Stomach smooth muscle (tissue), 2 donors: ENCODE measurements around the gene HERPUD2.

Experiments
- H3K27ac ChIP-seq: one replicate; pipeline ENCODE4 v1.7.0; 2013; ENCODE audit warnings: mild to moderate bottlenecking, low read length, inconsistent platforms
- H3K27me3 ChIP-seq, 2 donors: one replicate each; pipeline ENCODE4 v1.7.0; 2013; ENCODE audit warnings: low read length in 2 of 2; ENCODE audit not compliant: insufficient read depth in 2 of 2, control insufficient read depth in 1 of 2
- H3K36me3 ChIP-seq, 2 donors: one replicate each; pipeline ENCODE4 v1.7.0; 2013; ENCODE audit warnings: low read length in 2 of 2; ENCODE audit not compliant: control insufficient read depth in 2 of 2, insufficient read depth in 2 of 2
- H3K4me1 ChIP-seq: one replicate; pipeline ENCODE4 v1.7.0; 2013; ENCODE audit warnings: low read length; ENCODE audit not compliant: control insufficient read depth, insufficient read depth
- H3K4me3 ChIP-seq, 2 donors: one replicate each; pipeline ENCODE4 v1.7.0; 2013; ENCODE audit warnings: low read length in 2 of 2
- H3K9ac ChIP-seq, 2 donors: one replicate each; pipeline ENCODE4 v1.7.0; 2013; ENCODE audit warnings: low read length in 2 of 2, mild to moderate bottlenecking in 1 of 2
- H3K9me3 ChIP-seq, 2 donors: one replicate each; pipeline ENCODE4 v1.7.0; 2013; ENCODE audit warnings: low read length in 2 of 2; ENCODE audit not compliant: control insufficient read depth in 2 of 2
- donor health status: healthy.
- donor health status: Pancreatic carcinoma.

The HERPUD2 gene

DNA sequence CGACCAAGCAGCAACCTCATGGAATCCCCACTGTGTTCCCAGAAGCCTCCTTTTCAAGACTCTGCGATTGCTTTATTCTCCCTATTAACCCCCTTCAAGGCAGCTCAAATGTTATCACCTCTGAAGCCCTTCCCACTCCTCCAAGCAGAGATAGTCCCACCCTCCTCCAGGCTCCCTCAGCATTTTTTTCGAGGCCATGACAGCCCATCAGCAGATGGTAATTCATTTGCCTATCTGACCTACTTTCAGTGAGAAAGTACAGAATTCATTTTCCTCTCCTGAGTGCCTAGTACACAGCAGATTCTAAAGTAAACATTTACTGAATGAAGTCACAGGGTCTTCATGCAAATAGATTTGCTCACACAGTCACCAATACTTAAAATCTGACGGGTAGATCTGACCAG lies 47.8 kb downstream of the HERPUD2 start:
- H3K9ac ChIP-seq: peak overlapping the region in 1 of 2 donors; percentile 24
- peak overlapping the region; percentile 31 for H3K27ac ChIP-seq
- peaks cover 0 to 6% of the 10 kb centered on the region in 2 donors for H3K36me3 ChIP-seq
- peaks cover 12% of the 10 kb centered on the region for H3K4me1 ChIP-seq
- H3K27me3 ChIP-seq: no peaks in the 10 kb centered on the region
- H3K4me3 ChIP-seq: peak overlapping the region in 1 of 2 donors; percentile 31
- no peaks in the 10 kb centered on the region for H3K9me3 ChIP-seq

DNA sequence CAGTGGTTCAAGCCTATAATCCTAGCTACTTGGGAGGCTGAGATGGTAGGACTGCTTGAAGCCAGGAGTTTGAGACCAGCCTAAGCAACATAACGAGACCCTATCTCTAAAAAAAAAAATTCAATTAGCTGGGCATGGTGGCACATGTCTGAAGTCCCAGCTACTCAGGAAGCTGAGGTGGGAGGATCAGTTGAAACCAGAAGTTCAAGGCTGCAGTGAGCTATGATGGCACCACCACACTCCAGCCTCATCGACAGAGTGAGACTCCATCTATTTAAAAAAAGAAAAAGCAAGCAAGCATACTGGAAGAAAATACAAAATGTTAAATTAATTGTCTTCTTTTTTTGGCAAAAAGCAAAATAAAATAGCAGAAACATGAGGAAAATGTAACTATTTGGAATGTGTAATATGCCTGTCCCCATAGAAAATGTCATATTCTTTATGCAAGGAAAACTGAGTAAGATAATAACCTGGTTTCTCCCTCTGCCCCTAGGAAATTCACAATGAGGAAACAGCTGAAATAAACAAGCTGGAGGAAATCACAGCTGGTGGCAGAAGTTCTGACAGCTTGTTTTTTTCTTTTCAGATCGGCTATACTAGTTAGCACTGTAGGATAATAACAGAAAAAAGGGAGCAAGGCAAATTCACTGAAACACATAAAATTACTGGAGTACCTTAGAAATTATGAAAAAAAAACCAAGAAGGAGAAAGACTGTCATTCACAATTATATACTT lies 48.5 kb downstream of the HERPUD2 start:
- no peak overlapping the region for H3K9ac ChIP-seq

GRCh38 chr7:35645691-35646090 lies 49.2 kb downstream of the HERPUD2 start:
- no peaks in the 10 kb centered on the region for H3K27me3 ChIP-seq
- peaks cover 12% of the 10 kb centered on the region for H3K4me1 ChIP-seq
- peaks cover 0 to 5% of the 10 kb centered on the region in 2 donors for H3K36me3 ChIP-seq
- H3K9me3 ChIP-seq: no peaks in the 10 kb centered on the region
- no peak overlapping the region for H3K9ac ChIP-seq
- H3K4me3 ChIP-seq: no peak overlapping the region
- H3K27ac ChIP-seq: no peak overlapping the region

More for the DNA sequence above, 48.5 kb downstream of the HERPUD2 start:
- Histone ChIP-seq H3K27me3 (no peaks in the 10 kb centered on the region), H3K9me3 (no peaks in the 10 kb centered on the region), H3K4me3 (no peak overlapping the region), H3K4me1 (peaks cover 12% of the 10 kb centered on the region), H3K36me3 (peaks cover 0 to 6% of the 10 kb centered on the region in 2 donors), H3K27ac (no peak overlapping the region)

GRCh38 chr7:35630024-35630972 lies 64.6 kb downstream of the HERPUD2 start:
- H3K9ac ChIP-seq: no peak overlapping the region
- peaks cover 14 to 26% of the 10 kb centered on the region in 2 donors for H3K36me3 ChIP-seq
- H3K27me3 ChIP-seq: no peaks in the 10 kb centered on the region
- H3K27ac ChIP-seq: no peak overlapping the region
- no peak overlapping the region for H3K4me3 ChIP-seq
- no peaks in the 10 kb centered on the region for H3K9me3 ChIP-seq
- no peaks in the 10 kb centered on the region for H3K4me1 ChIP-seq

DNA sequence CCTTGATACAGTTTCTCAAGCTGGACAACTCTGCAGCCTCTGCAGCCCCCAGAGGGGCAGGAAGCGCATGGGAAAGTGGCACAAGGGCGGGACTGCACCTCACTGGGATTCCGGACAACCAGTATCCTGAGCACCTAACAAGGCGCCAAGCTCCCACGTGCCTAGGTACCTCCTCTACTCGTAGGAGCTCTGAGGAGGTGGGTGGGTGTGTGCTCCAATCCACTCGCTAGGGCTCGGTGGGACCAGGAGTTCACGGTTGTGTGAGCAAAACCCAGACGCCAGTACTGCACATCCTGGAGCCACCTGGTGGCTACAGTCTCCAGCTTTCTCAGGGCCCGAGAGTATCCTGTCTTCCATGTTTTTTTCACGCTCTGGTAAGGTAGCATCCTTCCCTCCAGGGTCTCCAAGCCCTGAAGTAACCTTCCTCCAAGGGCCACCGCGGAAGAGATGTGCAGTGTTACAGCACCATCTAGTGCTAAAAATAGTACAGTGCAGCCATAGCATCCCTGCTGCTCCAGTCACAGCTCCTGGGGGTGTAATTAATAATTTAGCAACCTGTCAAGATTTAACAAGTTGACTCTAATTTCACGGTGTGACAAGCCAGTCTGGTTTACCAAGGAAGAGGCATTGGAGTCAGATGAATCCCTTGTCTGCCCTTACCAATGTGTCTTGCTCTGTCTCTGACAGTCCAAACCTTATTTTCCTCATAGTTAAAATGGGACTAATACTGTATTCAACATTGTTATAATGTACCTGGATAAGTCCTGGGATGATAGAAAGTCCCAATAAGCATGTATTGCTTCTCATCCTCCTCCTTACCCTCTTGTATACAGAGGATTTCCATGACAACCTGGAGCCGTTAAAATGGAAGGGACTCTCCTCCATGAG lies 70.4 kb downstream of the HERPUD2 start:
- H3K9ac ChIP-seq: no peak overlapping the region
- H3K36me3 ChIP-seq: peaks cover 6 to 10% of the 10 kb centered on the region in 2 donors
- no peaks in the 10 kb centered on the region for H3K9me3 ChIP-seq
- no peaks in the 10 kb centered on the region for H3K27me3 ChIP-seq
- H3K4me1 ChIP-seq: peaks cover 3% of the 10 kb centered on the region
- no peak overlapping the region for H3K4me3 ChIP-seq
- H3K27ac ChIP-seq: no peak overlapping the region

DNA sequence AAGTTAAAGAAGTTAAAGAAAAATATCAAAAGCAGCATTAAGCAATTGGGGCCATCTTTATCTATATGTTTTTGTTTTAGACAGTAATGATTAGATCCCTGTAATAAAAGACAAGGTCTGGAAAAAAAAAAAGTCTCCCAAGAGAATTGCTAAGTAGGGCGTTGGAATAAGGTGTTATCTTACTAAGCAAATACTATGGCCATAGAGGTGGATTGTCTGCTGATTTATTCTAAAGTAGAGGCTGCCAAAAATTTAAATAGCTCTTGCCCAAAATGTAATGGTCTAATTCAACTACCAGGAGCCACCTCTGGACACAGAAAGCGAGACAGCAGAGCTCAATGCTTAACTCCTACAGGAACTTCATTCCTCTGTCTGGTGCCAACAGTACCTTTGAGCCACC lies 71.6 kb downstream of the HERPUD2 start:
- H3K36me3 ChIP-seq: peaks cover 3 to 5% of the 10 kb centered on the region in 2 donors
- H3K4me1 ChIP-seq: peaks cover 3% of the 10 kb centered on the region
- H3K4me3 ChIP-seq: no peak overlapping the region
- H3K9ac ChIP-seq: no peak overlapping the region
- H3K27ac ChIP-seq: no peak overlapping the region
- no peaks in the 10 kb centered on the region for H3K9me3 ChIP-seq
- H3K27me3 ChIP-seq: no peaks in the 10 kb centered on the region

GRCh38 chr7:35619863-35620262 lies 75.1 kb downstream of the HERPUD2 start:
- Histone ChIP-seq H3K27ac (no peak overlapping the region), H3K36me3 (no peaks in the 10 kb centered on the region), H3K9ac (no peak overlapping the region), H3K27me3 (no peaks in the 10 kb centered on the region), H3K9me3 (no peaks in the 10 kb centered on the region), H3K4me1 (peaks cover 3% of the 10 kb centered on the region), H3K4me3 (no peak overlapping the region)

DNA sequence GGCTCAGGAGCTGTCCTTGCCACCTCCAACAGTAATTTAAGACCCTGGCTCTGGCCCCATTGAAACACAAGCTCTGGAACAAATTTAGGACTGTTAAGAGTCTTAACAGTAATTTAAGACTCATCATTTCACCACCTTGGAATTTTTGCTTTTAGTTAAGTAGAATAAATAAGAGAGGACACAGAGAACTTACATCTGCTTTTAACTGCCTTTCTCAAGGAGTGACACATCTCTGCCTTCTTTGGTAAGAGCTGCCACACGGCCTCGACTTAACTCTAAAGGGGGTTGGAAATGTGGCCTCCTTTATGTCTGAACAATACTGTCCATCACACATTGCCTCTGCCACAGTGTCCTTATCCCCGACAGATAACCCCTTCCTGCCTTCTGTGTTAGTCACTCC lies 77.9 kb downstream of the HERPUD2 start:
- Histone ChIP-seq H3K36me3 (no peaks in the 10 kb centered on the region), H3K4me1 (peaks cover 3% of the 10 kb centered on the region), H3K27ac (no peak overlapping the region), H3K9me3 (no peaks in the 10 kb centered on the region), H3K27me3 (no peaks in the 10 kb centered on the region), H3K9ac (no peak overlapping the region), H3K4me3 (no peak overlapping the region)

DNA sequence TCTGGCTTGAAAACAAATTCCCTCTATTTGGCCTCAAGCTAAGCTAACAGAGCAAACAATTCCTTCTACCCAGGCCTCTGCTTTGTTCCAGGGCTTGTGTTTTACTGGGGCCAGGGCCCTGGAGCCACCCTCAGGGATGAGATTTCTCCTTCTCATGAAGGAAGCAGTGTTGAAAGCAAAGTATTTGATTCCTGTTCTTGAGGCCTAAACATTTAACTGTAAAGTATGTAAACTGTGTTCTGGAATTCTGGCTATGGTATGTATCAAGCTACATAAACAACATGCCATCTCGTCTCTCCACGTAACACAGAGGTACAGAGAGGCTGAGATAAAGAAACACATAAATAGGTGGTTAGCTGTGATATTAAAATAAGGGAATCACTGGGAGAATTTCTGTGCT lies 81.8 kb downstream of the HERPUD2 start:
- no peaks in the 10 kb centered on the region for H3K27me3 ChIP-seq
- H3K4me3 ChIP-seq: no peak overlapping the region
- no peak overlapping the region for H3K9ac ChIP-seq
- H3K36me3 ChIP-seq: no peaks in the 10 kb centered on the region
- H3K4me1 ChIP-seq: peaks cover 3% of the 10 kb centered on the region
- H3K9me3 ChIP-seq: no peaks in the 10 kb centered on the region
- peak overlapping the region; percentile 6 for H3K27ac ChIP-seq

GRCh38 chr7:35605760-35606159 lies 89.2 kb downstream of the HERPUD2 start:
- Histone ChIP-seq H3K9me3 (no peaks in the 10 kb centered on the region), H3K27ac (no peak overlapping the region), H3K27me3 (no peaks in the 10 kb centered on the region), H3K4me1 (peaks cover 5% of the 10 kb centered on the region), H3K4me3 (no peak overlapping the region), H3K36me3 (no peaks in the 10 kb centered on the region), H3K9ac (no peak overlapping the region)
